Suprapubic skin (tissue), 4 donors: ENCODE data around the gene HERC3. TPM values are rescaled to one million over a fixed set of nuclear protein-coding genes. Genes with fewer than 3 reads are reported as not detected.

Source experiments
- DNase-seq, 2 donors: peaks; one replicate each; pipeline ENCODE4 v3.0.0-alpha.2; 2019; ENCODE audit warnings: low spot score in 2 of 2
- H3K27ac ChIP-seq: fragments of 200-600 bp; sonication (generic); one replicate; pipeline ENCODE4 v1.5.1; 2019
- H3K27me3 ChIP-seq: fragments of 200-600 bp; sonication (generic); one replicate; pipeline ENCODE4 v1.5.1; 2019
- H3K36me3 ChIP-seq: fragments of 200-600 bp; sonication (generic); one replicate; pipeline ENCODE4 v1.5.1; 2019
- H3K4me1 ChIP-seq: fragments of 200-600 bp; sonication (generic); one replicate; pipeline ENCODE4 v1.5.1; 2019
- H3K4me3 ChIP-seq: fragments of 200-600 bp; sonication (generic); one replicate; pipeline ENCODE4 v1.5.1; 2019; ENCODE audit warnings: mild to moderate bottlenecking
- H3K9me3 ChIP-seq: fragments of 200-600 bp; sonication (generic); one replicate; pipeline ENCODE4 v1.5.1; 2019
- CTCF ChIP-seq, 2 donors: fragments of 200-600 bp in 1 of 2; fragments of 450-650 bp in 1 of 2; sonication (generic) in 1 of 2; IDR thresholded peaks; one replicate each; pipeline ENCODE4 v1.5.1; 2016 to 2019; ENCODE audit warnings: antibody characterized with exemption in 2 of 2, mild to moderate bottlenecking in 1 of 2, moderate library complexity in 1 of 2
- EP300 ChIP-seq: sonication (generic); formaldehyde crosslinking; IDR thresholded peaks from one replicate; pipeline ENCODE4 v1.6.1; 2017; ENCODE audit warnings: antibody characterized with exemption
- POLR2A ChIP-seq, 2 donors: fragments of 450-650 bp; IDR thresholded peaks; one replicate each; pipeline ENCODE4 v1.6.1; 2017; ENCODE audit warnings: antibody characterized with exemption in 2 of 2, mild to moderate bottlenecking in 2 of 2, moderate library complexity in 2 of 2
- POLR2AphosphoS5 ChIP-seq, 3 donors: sonication (generic); formaldehyde crosslinking; IDR thresholded peaks; one replicate each; pipeline ENCODE4 v1.6.1; 2017; ENCODE audit warnings: antibody characterized with exemption in 3 of 3
- WGBS: methylation state at CpG from one replicate; pipeline ENCODE4 v1.1.5; 2018; 5-methylcytosine and 5-hydroxymethylcytosine counted together
- total RNA-seq, 4 donors: library from RNA; depleted of rRNA; stranded (reverse); fragments of >200 nt; gene quantifications; one replicate each; pipeline ENCODE4 v1.1.0, GENCODE V29; 2016

HERC3 gene
- total RNA-seq, 4 donors from 2014 or later: 41.6 to 110 (median 48.0) TPM

DNA sequence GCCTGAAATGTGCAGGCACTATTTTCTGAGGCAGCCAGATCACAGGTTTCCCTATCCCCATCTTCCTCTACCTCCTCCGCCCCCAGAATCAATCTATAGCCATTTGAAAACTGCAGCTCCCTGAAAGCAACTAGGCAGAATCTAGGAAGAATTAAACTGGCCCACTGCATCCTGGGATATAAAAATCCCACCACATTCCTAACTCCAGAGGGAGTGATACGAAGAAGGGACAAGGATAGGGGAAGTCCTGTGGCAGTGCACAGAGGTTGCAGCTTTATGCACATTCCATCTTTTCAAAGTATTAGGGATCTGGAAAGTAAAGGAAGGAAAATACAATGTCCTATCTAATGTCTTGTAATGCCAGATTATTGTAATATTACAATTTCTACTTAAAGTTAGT is 18.3 kb upstream of the HERC3 start:
- Histone ChIP-seq H3K27me3 (no peaks in the 10 kb centered on the region), H3K4me1 (no peaks in the 10 kb centered on the region), H3K4me3 (no peak overlapping the region), H3K9me3 (no peaks in the 10 kb centered on the region), H3K36me3 (no peaks in the 10 kb centered on the region), H3K27ac (no peak overlapping the region)
- DNase-seq: no peak
- WGBS: 80% methylated on average over 2 of the region's 2 CpGs
- TF ChIP-seq EP300: no peak
- no peak for TF ChIP-seq POLR2AphosphoS5 (IDR thresholded peaks at IDR 0.05)
- TF ChIP-seq CTCF (IDR thresholded peaks at IDR 0.05): no peak
- TF ChIP-seq POLR2A (IDR thresholded peaks at IDR 0.05): no peak

GRCh38 chr4:88575186-88575585 is 17.1 kb upstream of the HERC3 start:
- H3K4me3 ChIP-seq: no peak overlapping the region
- 63% methylated on average over 1 of the region's 1 CpG for WGBS
- H3K9me3 ChIP-seq: no peaks in the 10 kb centered on the region
- TF ChIP-seq CTCF (IDR thresholded peaks at IDR 0.05) (no peak), EP300 (no peak), POLR2AphosphoS5 (IDR thresholded peaks at IDR 0.05) (no peak), POLR2A (IDR thresholded peaks at IDR 0.05) (no peak)
- no peaks in the 10 kb centered on the region for H3K27me3 ChIP-seq
- no peak overlapping the region for H3K27ac ChIP-seq
- H3K4me1 ChIP-seq: no peaks in the 10 kb centered on the region
- no peaks in the 10 kb centered on the region for H3K36me3 ChIP-seq
- no peak for DNase-seq

- DNase-seq: no peak
- 40% methylated on average over 2 of the region's 2 CpGs for WGBS
- Histone ChIP-seq H3K27ac (no peak overlapping the region), H3K27me3 (no peaks in the 10 kb centered on the region), H3K4me3 (no peak overlapping the region), H3K4me1 (no peaks in the 10 kb centered on the region), H3K9me3 (no peaks in the 10 kb centered on the region), H3K36me3 (no peaks in the 10 kb centered on the region)
- TF ChIP-seq CTCF (IDR thresholded peaks at IDR 0.05) (no peak), POLR2AphosphoS5 (IDR thresholded peaks at IDR 0.05) (no peak), EP300 (no peak), POLR2A (IDR thresholded peaks at IDR 0.05) (no peak)
These were observed 9.8 kb upstream of the HERC3 start for GRCh38 chr4:88582493-88582892.

GRCh38 chr4:88583631-88584470 is 8.4 kb upstream of the HERC3 start:
- no peak overlapping the region for H3K27ac ChIP-seq
- 94% methylated on average over 3 of the region's 3 CpGs for whole genome bisulfite sequencing
- DNase-seq: no peak
- no peaks in the 10 kb centered on the region for H3K27me3 ChIP-seq
- H3K4me3 ChIP-seq: no peak overlapping the region
- no peaks in the 10 kb centered on the region for H3K4me1 ChIP-seq
- no peaks in the 10 kb centered on the region for H3K36me3 ChIP-seq
- TF ChIP-seq POLR2A (IDR thresholded peaks at IDR 0.05) (no peak), CTCF (IDR thresholded peaks at IDR 0.05) (no peak), POLR2AphosphoS5 (IDR thresholded peaks at IDR 0.05) (no peak)
- H3K9me3 ChIP-seq: no peaks in the 10 kb centered on the region

GRCh38 chr4:88584471-88584900 is 7.8 kb upstream of the HERC3 start:
- H3K36me3 ChIP-seq: no peaks in the 10 kb centered on the region
- no peaks in the 10 kb centered on the region for H3K9me3 ChIP-seq
- TF ChIP-seq EP300 (no peak), POLR2A (IDR thresholded peaks at IDR 0.05) (no peak), CTCF (IDR thresholded peaks at IDR 0.05) (no peak), POLR2AphosphoS5 (IDR thresholded peaks at IDR 0.05) (no peak)
- WGBS: 85% methylated on average over 2 of the region's 2 CpGs
- H3K27me3 ChIP-seq: no peaks in the 10 kb centered on the region
- no peak overlapping the region for H3K27ac ChIP-seq
- no peak overlapping the region for H3K4me3 ChIP-seq
- DNase-seq: no peak
- H3K4me1 ChIP-seq: no peaks in the 10 kb centered on the region
